DMS114 treated with DMSO at 0.1 percent for 48 hours (cell line): ENCODE measurements around the gene TBC1D13.
"Not testable (repeated sequence)": the region's sequence is repeated elsewhere in the genome, so short reads cannot be mapped to it uniquely, and the experiment has no call there.

Source experiments
- DNase-seq: peaks from one replicate; lab custom pipeline; 2025; ENCODE audit not compliant: unreplicated experiment; lab: John Stamatoyannopoulos, UW

Gene TBC1D13

GRCh38 chr9:128843171-128843570, 56.1 kb downstream of the TBC1D13 start:
- not testable (repeated sequence) for DNase-seq

- DNase-seq = no peak
Measured at GRCh38 chr9:128845186-128845931, 58.3 kb downstream of the TBC1D13 start.

- DNase-seq = no peak
Measured at GRCh38 chr9:128846680-128847030, 59.6 kb downstream of the TBC1D13 start.

- no peak for DNase-seq
Measured at GRCh38 chr9:128847803-128848202, 60.8 kb downstream of the TBC1D13 start.

- DNase-seq = not testable (repeated sequence)
Measured at GRCh38 chr9:128851024-128851423, 64.0 kb downstream of the TBC1D13 start.

- DNase-seq = peak; percentile 32
Measured at GRCh38 chr9:128851779-128852600, 64.9 kb downstream of the TBC1D13 start.

GRCh38 chr9:128852646-128853045, 65.6 kb downstream of the TBC1D13 start:
- not testable (repeated sequence) for DNase-seq

- not testable (repeated sequence) for DNase-seq
Measured at GRCh38 chr9:128854454-128854853, 67.4 kb downstream of the TBC1D13 start.

- DNase-seq = not testable (repeated sequence)
Measured at GRCh38 chr9:128858476-128858875, 71.4 kb downstream of the TBC1D13 start.
